Tibial nerve (tissue), 4 donors: ENCODE results near the gene ZNF423.

ENCODE experiments used
- CTCF ChIP-seq, 5 experiments: fragments of 200-600 bp in 3 of 5; fragments of 450-650 bp in 2 of 5; sonication (generic) in 3 of 5; IDR thresholded peaks; one replicate each; pipeline ENCODE4 v1.5.1; 2016 to 2019; ENCODE audit warnings: antibody characterized with exemption in 5 of 5, mild to moderate bottlenecking in 3 of 5, moderate library complexity in 2 of 5
- EP300 ChIP-seq, 2 donors: sonication (generic); formaldehyde crosslinking; IDR thresholded peaks; one replicate each; pipeline ENCODE4 v1.6.1; 2017; ENCODE audit warnings: antibody characterized with exemption in 2 of 2, mild to moderate bottlenecking in 1 of 2
- POLR2A ChIP-seq, 2 donors: fragments of 450-650 bp; IDR thresholded peaks; one replicate each; pipeline ENCODE4 v1.6.1; 2017; ENCODE audit warnings: antibody characterized with exemption in 2 of 2, mild to moderate bottlenecking in 2 of 2, moderate library complexity in 2 of 2

GRCh38 chr16:49502136-49502881 is 353.6 kb downstream of the ZNF423 start:
- no peak for TF ChIP-seq CTCF (IDR thresholded peaks at IDR 0.05)
- no peak for TF ChIP-seq POLR2A (IDR thresholded peaks at IDR 0.05)
- TF ChIP-seq EP300 (IDR thresholded peaks at IDR 0.05) = no peak
